GM12873 (cell line): Measurements from ENCODE around the gene PIN4.

ENCODE experiments used
- TF ChIP-seq, protein P1 (sequence below): IDR thresholded peaks from 2 replicates; pipeline ENCODE4 v1.5.1; 2012; ENCODE audit warnings: low read depth, mild to moderate bottlenecking, moderate library complexity, low read length, control low read depth; ENCODE audit not compliant: insufficient read depth; ENCODE audit errors: missing control alignments

The PIN4 gene

DNA sequence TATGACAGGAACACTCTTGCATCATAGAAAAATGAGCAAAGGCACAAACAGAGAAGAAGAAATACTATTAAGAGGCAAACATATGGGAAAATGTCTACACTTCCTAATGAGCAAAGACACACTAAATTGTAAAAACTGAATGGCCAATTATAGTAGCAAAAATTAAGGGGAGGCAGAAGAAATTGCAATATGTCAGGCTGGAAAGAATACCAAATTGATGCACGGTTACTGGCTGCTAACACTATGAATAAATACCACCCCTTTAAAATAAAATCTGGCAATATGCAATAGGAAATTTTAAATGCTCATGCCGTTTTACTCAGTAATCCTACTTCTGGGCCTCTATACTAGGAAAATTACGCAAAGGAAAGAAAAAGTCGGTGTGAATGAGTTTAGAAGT is 16.0 kb upstream of the PIN4 start:
- TF ChIP-seq, protein P1, sequence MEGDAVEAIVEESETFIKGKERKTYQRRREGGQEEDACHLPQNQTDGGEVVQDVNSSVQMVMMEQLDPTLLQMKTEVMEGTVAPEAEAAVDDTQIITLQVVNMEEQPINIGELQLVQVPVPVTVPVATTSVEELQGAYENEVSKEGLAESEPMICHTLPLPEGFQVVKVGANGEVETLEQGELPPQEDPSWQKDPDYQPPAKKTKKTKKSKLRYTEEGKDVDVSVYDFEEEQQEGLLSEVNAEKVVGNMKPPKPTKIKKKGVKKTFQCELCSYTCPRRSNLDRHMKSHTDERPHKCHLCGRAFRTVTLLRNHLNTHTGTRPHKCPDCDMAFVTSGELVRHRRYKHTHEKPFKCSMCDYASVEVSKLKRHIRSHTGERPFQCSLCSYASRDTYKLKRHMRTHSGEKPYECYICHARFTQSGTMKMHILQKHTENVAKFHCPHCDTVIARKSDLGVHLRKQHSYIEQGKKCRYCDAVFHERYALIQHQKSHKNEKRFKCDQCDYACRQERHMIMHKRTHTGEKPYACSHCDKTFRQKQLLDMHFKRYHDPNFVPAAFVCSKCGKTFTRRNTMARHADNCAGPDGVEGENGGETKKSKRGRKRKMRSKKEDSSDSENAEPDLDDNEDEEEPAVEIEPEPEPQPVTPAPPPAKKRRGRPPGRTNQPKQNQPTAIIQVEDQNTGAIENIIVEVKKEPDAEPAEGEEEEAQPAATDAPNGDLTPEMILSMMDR = no peak

DNA sequence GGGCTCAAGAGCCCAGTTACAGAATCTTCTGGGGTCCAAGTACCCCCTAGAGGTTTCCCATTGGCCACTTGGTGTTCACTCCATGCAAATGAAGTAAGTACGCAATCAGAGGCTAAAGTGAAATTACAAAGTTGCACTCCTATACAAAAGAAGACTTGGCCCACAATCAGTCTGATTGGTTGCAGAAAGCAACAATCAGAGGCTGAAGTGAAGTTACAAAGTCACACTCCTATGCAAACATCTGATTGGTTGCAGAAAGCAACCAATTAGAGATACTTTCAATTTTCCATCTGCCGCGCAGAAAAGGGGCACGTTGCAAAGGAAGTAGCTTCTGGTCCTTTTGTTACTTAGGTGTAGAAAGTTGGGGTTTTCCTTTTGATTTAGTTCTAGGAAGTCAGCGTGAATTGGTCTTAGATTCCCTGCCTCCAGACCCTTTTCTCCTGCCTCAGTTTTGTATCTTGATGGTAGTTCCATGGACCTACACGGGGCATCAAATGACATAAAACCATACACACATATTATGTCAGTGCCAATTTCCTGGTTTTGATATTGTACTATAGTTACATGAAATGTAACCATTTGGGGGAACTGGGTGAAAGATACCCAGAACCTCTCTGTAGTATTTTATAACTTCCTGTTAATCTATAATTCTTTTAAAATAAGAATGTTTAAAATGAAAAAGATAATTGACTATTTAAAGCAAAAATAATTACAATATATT is 12.4 kb upstream of the PIN4 start:
- TF ChIP-seq, protein P1 = no peak

DNA sequence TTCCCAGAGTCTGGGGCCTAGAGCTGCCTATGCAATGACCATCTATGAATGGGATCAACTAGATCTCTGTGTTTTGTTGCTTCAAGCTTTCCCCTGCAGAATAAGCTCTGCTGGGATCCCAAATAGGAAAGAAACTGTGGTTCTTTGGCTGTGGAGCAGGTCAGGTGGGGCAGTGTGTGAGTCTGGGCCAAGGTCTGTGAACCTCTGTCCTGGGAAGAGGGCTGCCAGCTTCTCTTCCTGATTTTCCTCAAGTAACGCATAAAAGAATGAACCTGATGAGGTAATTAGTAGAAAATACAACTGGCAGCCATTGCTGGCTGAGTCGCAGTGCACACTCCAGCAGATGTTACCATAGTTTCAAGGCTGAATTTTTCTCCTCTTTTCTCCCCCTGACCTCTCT is 4.6 kb upstream of the PIN4 start:
- TF ChIP-seq, protein P1 = no peak

DNA sequence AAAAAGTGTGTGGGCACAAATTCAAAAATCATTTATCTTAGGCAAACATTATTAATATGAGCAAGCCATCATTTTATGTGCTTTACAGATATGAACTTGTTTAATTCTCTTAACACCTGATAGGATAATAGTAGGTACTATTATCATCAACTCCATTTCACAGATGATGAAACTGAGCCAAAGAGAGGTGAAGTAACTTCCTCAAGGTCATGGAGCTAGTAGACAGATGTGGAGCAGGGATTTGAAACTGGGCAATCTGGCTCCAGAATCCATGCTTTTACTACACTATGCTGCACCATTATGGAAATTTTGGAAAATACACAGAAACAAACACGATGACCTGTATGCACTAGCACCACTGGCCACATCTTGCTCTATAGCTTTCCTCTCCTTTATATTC is 1.0 kb upstream of the PIN4 start:
- TF ChIP-seq, protein P1 = no peak

DNA sequence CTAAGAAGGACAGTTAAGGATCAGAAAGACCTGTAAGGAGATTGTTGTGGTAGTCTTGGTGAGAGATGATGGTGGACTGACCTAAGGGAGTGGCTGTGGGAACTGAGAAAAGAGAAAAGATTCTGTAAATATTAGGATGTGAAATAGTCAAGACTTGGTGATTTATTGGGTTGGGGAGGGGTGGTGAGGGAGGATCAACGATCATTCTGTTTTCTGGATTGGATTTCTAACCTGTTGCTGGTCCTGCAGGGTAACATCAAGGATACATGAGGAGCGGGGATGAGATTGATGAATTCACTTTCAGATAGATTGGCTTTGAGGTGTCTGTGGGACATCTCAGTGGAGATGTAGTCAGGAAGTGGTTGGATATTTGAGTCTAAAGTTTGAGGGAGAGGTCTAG is 1.4 kb downstream of the PIN4 start:
- TF ChIP-seq, protein P1 = no peak

DNA sequence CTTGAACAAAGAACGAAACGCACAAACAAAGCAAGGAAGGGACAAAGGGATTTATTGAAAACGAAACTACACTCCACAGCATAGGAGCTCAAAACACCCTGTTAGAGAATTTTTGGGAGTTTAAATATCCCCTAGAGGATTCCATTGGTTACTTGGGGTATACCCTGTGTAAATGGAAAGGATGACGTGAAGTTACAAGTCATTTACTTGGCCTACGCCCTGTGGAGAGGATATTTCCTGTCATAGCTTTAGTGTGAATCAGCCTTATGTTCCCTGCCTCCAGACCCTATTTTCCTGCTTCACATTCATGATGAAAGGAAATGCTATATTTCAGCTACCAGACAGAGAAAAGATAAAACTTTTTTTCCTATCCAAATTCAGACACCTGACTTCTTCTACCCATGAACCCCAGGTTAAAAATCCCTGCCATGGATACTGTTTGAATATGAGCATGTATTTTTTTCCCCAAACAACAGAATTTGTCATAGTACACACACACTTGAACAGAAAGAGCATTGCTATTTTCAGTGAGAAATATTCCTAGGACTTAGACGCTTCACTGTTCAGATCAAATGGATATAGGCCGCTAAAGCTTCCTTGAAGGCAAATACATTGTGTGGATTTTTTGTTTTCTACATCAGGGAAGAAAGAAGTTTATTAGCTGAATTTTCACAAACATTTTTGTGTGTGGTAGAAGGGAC is 20.4 kb downstream of the PIN4 start:
- TF ChIP-seq, protein P1 = no peak

DNA sequence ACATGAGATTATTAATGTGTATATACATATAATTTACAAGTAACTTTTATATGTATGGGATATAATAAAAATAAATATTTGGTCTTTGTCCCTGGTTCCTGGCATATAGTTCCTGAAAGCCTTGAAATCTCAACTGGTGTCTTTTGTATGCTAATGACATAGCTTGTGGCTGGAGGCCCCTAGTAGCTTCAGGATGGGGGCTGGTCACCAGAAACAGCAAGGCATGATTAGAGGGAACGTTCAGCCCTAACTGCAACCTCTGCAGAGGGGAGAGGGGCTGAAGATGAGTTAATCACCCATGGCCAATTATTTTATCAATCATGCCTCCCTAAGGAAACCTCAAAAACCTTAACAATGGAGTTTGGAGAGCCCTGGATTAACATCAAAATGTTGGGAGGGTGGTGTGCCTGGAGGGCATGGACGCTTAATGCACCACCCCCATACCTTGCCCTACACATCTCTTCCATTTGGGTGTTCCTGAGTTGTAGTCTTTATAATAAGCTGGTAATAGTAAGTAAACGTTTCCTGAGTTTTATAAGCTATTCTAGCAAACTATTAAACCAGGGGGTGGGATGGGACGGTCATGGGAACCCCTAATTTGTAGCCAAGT is 21.3 kb downstream of the PIN4 start:
- TF ChIP-seq, protein P1 = no peak
